GM18867 (cell line): ENCODE data around the gene SIDT2.
A peak's percentile ranks its signal among the peaks of the same experiment; 100 is the strongest.

Experiments used
- ATAC-seq: cut with Tn5 transposase; IDR thresholded peaks from one replicate; pipeline ENCODE4 v1.9.1; 2021; ENCODE audit warnings: mild to moderate bottlenecking, moderate library complexity; ENCODE audit not compliant: unreplicated experiment

SIDT2 gene

GRCh38 chr11:117220568-117220967 lies 42.0 kb downstream of the SIDT2 start:
- ATAC-seq, result no peak

GRCh38 chr11:117220999-117221774 lies 42.6 kb downstream of the SIDT2 start:
- ATAC-seq, result no peak

- no peak for ATAC-seq
These were observed 43.4 kb downstream of the SIDT2 start for GRCh38 chr11:117221775-117222517.

- no peak for ATAC-seq
These were observed 44.6 kb downstream of the SIDT2 start for GRCh38 chr11:117222991-117223740.

GRCh38 chr11:117223741-117224689 lies 45.5 kb downstream of the SIDT2 start:
- no peak for ATAC-seq

GRCh38 chr11:117225553-117226170 lies 47.1 kb downstream of the SIDT2 start:
- no peak for ATAC-seq

GRCh38 chr11:117226388-117227385 lies 48.1 kb downstream of the SIDT2 start:
- no peak for ATAC-seq

GRCh38 chr11:117228091-117228490 lies 49.5 kb downstream of the SIDT2 start:
- no peak for ATAC-seq

GRCh38 chr11:117229411-117229810 lies 50.9 kb downstream of the SIDT2 start:
- no peak for ATAC-seq

- no peak for ATAC-seq
These were observed 51.4 kb downstream of the SIDT2 start for GRCh38 chr11:117229931-117230285.

GRCh38 chr11:117230286-117230961 lies 51.9 kb downstream of the SIDT2 start:
- ATAC-seq, result peak; percentile 33

GRCh38 chr11:117230999-117231841 lies 52.7 kb downstream of the SIDT2 start:
- ATAC-seq, result no peak

GRCh38 chr11:117231842-117232091 lies 53.2 kb downstream of the SIDT2 start, which contains the start of gene PCSK7:
Gene PCSK7 (minus strand): TSS chr11:117232073. CDS start chr11:117229844, 2,229 bp downstream.
- no peak for ATAC-seq

GRCh38 chr11:117232092-117232878 lies 53.7 kb downstream of the SIDT2 start, which contains the start of gene RNF214:
Gene RNF214 (plus strand): TSS chr11:117232671. CDS start chr11:117234273, 1,602 bp downstream.
- ATAC-seq, result peak; percentile 67

- ATAC-seq, result no peak
These were observed 54.4 kb downstream of the SIDT2 start for GRCh38 chr11:117232911-117233409.

GRCh38 chr11:117238221-117238620 lies 59.7 kb downstream of the SIDT2 start:
- ATAC-seq, result no peak
